ENCODE results near the gene DSG2. TPM values are rescaled to one million over a fixed set of nuclear protein-coding genes. Genes with fewer than 3 reads are reported as not detected.
A peak's percentile ranks its signal among the peaks of the same experiment; 100 is the strongest.

DSG2 gene
- total RNA-seq, 1 donor = 9.0 TPM

GRCh38 chr18:31498574-31499524 lies 872 bp downstream of the DSG2 start:
- DNase-seq (ENCODE audit: insufficient read length, low spot score, missing footprints) = peak; percentile 73
- H4K20me1 ChIP-seq (ENCODE audit: insufficient read depth, low read length) = no peaks in the 10 kb centered on the region
- H3K9me3 ChIP-seq (ENCODE audit: low read depth, low read length) = no peaks in the 10 kb centered on the region
- peaks cover 2% of the 10 kb centered on the region for H3K4me1 ChIP-seq (ENCODE audit: insufficient read depth, low read length)
- peak overlapping the region; percentile 72 for H2AFZ ChIP-seq (ENCODE audit: low read length)
- peak overlapping the region; percentile 65 for H3K4me2 ChIP-seq (ENCODE audit: insufficient read depth, low read length)
- peak overlapping the region; percentile 71 for H3K4me3 ChIP-seq (ENCODE audit: insufficient read depth, low read length)
- peaks cover 21% of the 10 kb centered on the region for H3K27me3 ChIP-seq (ENCODE audit: insufficient read depth, low read length)
- no peak overlapping the region for H3K27ac ChIP-seq (ENCODE audit: low read depth, low read length)
- no peaks in the 10 kb centered on the region for H3K79me2 ChIP-seq (ENCODE audit: insufficient read depth, low read length)
- TF ChIP-seq CTCF (IDR thresholded peaks at IDR 0.05; ENCODE audit: extremely low read depth, low read depth, low read length) = no peak
- no peaks in the 10 kb centered on the region for H3K36me3 ChIP-seq (ENCODE audit: insufficient read depth, low read length)

- H3K36me3 ChIP-seq (ENCODE audit: insufficient read depth, low read length) = no peaks in the 10 kb centered on the region
- peaks cover 21% of the 10 kb centered on the region for H3K27me3 ChIP-seq (ENCODE audit: insufficient read depth, low read length)
- H3K27ac ChIP-seq (ENCODE audit: low read depth, low read length) = no peak overlapping the region
- no peak overlapping the region for H3K4me2 ChIP-seq (ENCODE audit: insufficient read depth, low read length)
- no peak overlapping the region for H3K4me3 ChIP-seq (ENCODE audit: insufficient read depth, low read length)
- TF ChIP-seq CTCF (IDR thresholded peaks at IDR 0.05; ENCODE audit: extremely low read depth, low read depth, low read length) = no peak
- no peak overlapping the region for H2AFZ ChIP-seq (ENCODE audit: low read length)
- peaks cover 2% of the 10 kb centered on the region for H3K4me1 ChIP-seq (ENCODE audit: insufficient read depth, low read length)
- H3K79me2 ChIP-seq (ENCODE audit: insufficient read depth, low read length) = no peaks in the 10 kb centered on the region
- H3K9me3 ChIP-seq (ENCODE audit: low read depth, low read length) = no peaks in the 10 kb centered on the region
- no peaks in the 10 kb centered on the region for H4K20me1 ChIP-seq (ENCODE audit: insufficient read depth, low read length)
- no peak for DNase-seq (ENCODE audit: insufficient read length, low spot score, missing footprints)
Measured at GRCh38 chr18:31500051-31500688, 2.2 kb downstream of the DSG2 start.

- no peak overlapping the region for H3K27ac ChIP-seq (ENCODE audit: low read depth, low read length)
- peaks cover 2% of the 10 kb centered on the region for H3K4me1 ChIP-seq (ENCODE audit: insufficient read depth, low read length)
- H3K36me3 ChIP-seq (ENCODE audit: insufficient read depth, low read length) = no peaks in the 10 kb centered on the region
- H3K4me2 ChIP-seq (ENCODE audit: insufficient read depth, low read length) = no peak overlapping the region
- TF ChIP-seq CTCF (IDR thresholded peaks at IDR 0.05; ENCODE audit: extremely low read depth, low read depth, low read length) = no peak
- H3K27me3 ChIP-seq (ENCODE audit: insufficient read depth, low read length) = peaks cover 9% of the 10 kb centered on the region
- no peak overlapping the region for H3K4me3 ChIP-seq (ENCODE audit: insufficient read depth, low read length)
- H3K79me2 ChIP-seq (ENCODE audit: insufficient read depth, low read length) = no peaks in the 10 kb centered on the region
- no peaks in the 10 kb centered on the region for H4K20me1 ChIP-seq (ENCODE audit: insufficient read depth, low read length)
- no peak overlapping the region for H2AFZ ChIP-seq (ENCODE audit: low read length)
- H3K9me3 ChIP-seq (ENCODE audit: low read depth, low read length) = no peaks in the 10 kb centered on the region
- no peak for DNase-seq (ENCODE audit: insufficient read length, low spot score, missing footprints)
Measured at GRCh38 chr18:31503011-31503410, 5.0 kb downstream of the DSG2 start.
